Measurements from ENCODE around the gene SNAPC4.

DNA sequence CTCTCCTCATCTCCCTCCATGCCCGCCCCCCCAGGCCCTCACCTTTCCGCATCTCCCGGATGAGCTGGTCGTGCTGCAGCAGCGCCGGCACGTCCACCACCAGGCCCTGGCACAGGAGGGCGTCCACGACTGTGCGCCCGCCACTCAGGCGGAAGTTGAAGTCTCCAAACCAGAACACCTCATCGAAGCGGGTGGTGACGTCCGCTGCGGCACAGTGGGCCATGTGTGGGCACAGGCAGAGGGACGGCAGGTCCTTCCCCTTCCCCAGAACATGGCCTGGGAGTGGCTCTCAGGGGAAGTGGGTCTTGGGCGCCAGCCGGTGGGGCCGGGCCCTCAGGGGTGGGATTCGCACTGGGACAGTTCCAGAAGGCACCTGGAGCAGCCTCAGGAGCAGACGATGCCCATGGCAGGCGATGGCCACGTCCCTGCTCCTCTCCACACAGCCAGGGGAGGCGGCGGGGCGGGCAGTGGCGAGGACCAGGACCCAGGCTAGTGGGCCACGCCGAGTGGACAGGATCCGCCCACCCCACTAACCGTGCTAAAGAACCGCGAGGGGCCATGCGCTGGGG is 31.9 kb upstream of the SNAPC4 start:
- TF ChIP-seq, protein P1, sequence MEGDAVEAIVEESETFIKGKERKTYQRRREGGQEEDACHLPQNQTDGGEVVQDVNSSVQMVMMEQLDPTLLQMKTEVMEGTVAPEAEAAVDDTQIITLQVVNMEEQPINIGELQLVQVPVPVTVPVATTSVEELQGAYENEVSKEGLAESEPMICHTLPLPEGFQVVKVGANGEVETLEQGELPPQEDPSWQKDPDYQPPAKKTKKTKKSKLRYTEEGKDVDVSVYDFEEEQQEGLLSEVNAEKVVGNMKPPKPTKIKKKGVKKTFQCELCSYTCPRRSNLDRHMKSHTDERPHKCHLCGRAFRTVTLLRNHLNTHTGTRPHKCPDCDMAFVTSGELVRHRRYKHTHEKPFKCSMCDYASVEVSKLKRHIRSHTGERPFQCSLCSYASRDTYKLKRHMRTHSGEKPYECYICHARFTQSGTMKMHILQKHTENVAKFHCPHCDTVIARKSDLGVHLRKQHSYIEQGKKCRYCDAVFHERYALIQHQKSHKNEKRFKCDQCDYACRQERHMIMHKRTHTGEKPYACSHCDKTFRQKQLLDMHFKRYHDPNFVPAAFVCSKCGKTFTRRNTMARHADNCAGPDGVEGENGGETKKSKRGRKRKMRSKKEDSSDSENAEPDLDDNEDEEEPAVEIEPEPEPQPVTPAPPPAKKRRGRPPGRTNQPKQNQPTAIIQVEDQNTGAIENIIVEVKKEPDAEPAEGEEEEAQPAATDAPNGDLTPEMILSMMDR (IDR thresholded peaks at IDR 0.05): no peak
- TF ChIP-seq POLR2A (IDR thresholded peaks at IDR 0.05): no peak
- TF ChIP-seq EP300 (IDR thresholded peaks at IDR 0.05): no peak

All from ovary (tissue), 3 donors.